Measurements from ENCODE around the gene PNPLA4.

Gene PNPLA4

GRCh38 chrX:7927259-7928167 lies at the start of gene PNPLA4:
TSS of gene PNPLA4 (minus strand) at chrX:7927413. CDS start at chrX:7926119, 1,294 bp downstream.
- peak; percentile 86 for DNase-seq

GRCh38 chrX:7972586-7972985 lies 45.4 kb upstream of the PNPLA4 start:
- no peak for DNase-seq

- no peak for DNase-seq
Measured at GRCh38 chrX:7970428-7970827, 43.2 kb upstream of the PNPLA4 start.

- no peak for DNase-seq
Measured at GRCh38 chrX:7965436-7965835, 38.2 kb upstream of the PNPLA4 start.

- DNase-seq: no peak
Measured at GRCh38 chrX:7960246-7960645, 33.0 kb upstream of the PNPLA4 start.

GRCh38 chrX:7953446-7953845 lies 26.2 kb upstream of the PNPLA4 start:
- no peak for DNase-seq

GRCh38 chrX:7950865-7951264 lies 23.7 kb upstream of the PNPLA4 start:
- no peak for DNase-seq

GRCh38 chrX:7948483-7948882 lies 21.3 kb upstream of the PNPLA4 start:
- DNase-seq: no peak

GRCh38 chrX:7946960-7947359 lies 19.7 kb upstream of the PNPLA4 start:
- no peak for DNase-seq

GRCh38 chrX:7943600-7944245 lies 16.5 kb upstream of the PNPLA4 start:
- no peak for DNase-seq

GRCh38 chrX:7941390-7942042 lies 14.3 kb upstream of the PNPLA4 start:
- no peak for DNase-seq

- no peak for DNase-seq
Measured at GRCh38 chrX:7934026-7934425, 6.8 kb upstream of the PNPLA4 start.

- DNase-seq: no peak
Measured at GRCh38 chrX:7926914-7927258, 327 bp downstream of the PNPLA4 start.

- DNase-seq: no peak
Measured at GRCh38 chrX:7926501-7926900, 712 bp downstream of the PNPLA4 start.

GRCh38 chrX:7925867-7926472 lies 1.2 kb downstream of the PNPLA4 start:
- peak; percentile 70 for DNase-seq

GRCh38 chrX:7921750-7922149 lies 5.5 kb downstream of the PNPLA4 start:
- DNase-seq: no peak

- no peak for DNase-seq
Measured at GRCh38 chrX:7908821-7909220, 18.4 kb downstream of the PNPLA4 start.

GRCh38 chrX:7904562-7904961 lies 22.7 kb downstream of the PNPLA4 start:
- no peak for DNase-seq

- no peak for DNase-seq
Measured at GRCh38 chrX:7891928-7892327, 35.3 kb downstream of the PNPLA4 start.

GRCh38 chrX:7889680-7890079 lies 37.5 kb downstream of the PNPLA4 start:
- no peak for DNase-seq

- DNase-seq: no peak
Measured at GRCh38 chrX:7889135-7889534, 38.1 kb downstream of the PNPLA4 start.

GRCh38 chrX:7876957-7877356 lies 50.3 kb downstream of the PNPLA4 start:
- DNase-seq: no peak

- no peak for DNase-seq
Measured at GRCh38 chrX:7872042-7872441, 55.2 kb downstream of the PNPLA4 start.

Measured in CD4-positive, alpha-beta T cell treated with Interleukin-10 for 1 hour (primary cell).